ENCODE data around the gene MTG2. TPM values are rescaled to one million over a fixed set of nuclear protein-coding genes. Genes with fewer than 3 reads are reported as not detected.

Gene MTG2
- 10 to 100 TPM; 19.4 to 25.4 TPM for polyA plus RNA-seq

- Histone ChIP-seq H3K36me3 (ENCODE audit: control insufficient read depth in 2 of 2, insufficient read depth in 2 of 2, low read length in 1 of 2) (peaks cover 0 to 6% of the 10 kb centered on the region in 2 donors), H3K27me3 (ENCODE audit: control insufficient read depth in 1 of 2, insufficient read depth in 2 of 2, low read length in 2 of 2) (no peaks in the 10 kb centered on the region), H3K9me3 (ENCODE audit: control insufficient read depth in 2 of 2, insufficient read depth in 1 of 2, low read depth in 1 of 2, low read length in 1 of 2) (no peaks in the 10 kb centered on the region), H3K4me1 (ENCODE audit: control insufficient read depth in 2 of 2, insufficient read depth in 2 of 2, low read length in 1 of 2) (peaks cover 0 to 4% of the 10 kb centered on the region in 2 donors), H3K4me3 (ENCODE audit: low read depth in 1 of 2, low read length in 2 of 2) (peak within 1 kb of the TSS; percentile 84 to 95), H3K27ac (ENCODE audit: low read depth in 2 of 2, low read length in 1 of 2) (peak within 1 kb of the TSS; percentile 80 to 86)
- WGBS, 2 donors, result 1% methylated on average over 81 to 96 of the region's 96 CpGs
Observed at GRCh38 chr20:62182469-62183425, at the start of gene MTG2. MTG2 (plus strand) TSS chr20:62183028; CDS start chr20:62193421, 10,393 bp downstream.

- Histone ChIP-seq H3K27ac (ENCODE audit: low read depth in 2 of 2, low read length in 1 of 2) (peak overlapping the region in 1 of 2 donors; percentile 27), H3K4me3 (ENCODE audit: low read depth in 1 of 2, low read length in 2 of 2) (no peak overlapping the region), H3K27me3 (ENCODE audit: control insufficient read depth in 1 of 2, insufficient read depth in 2 of 2, low read length in 2 of 2) (no peaks in the 10 kb centered on the region), H3K4me1 (ENCODE audit: control insufficient read depth in 2 of 2, insufficient read depth in 2 of 2, low read length in 1 of 2) (peaks cover 0 to 11% of the 10 kb centered on the region in 2 donors), H3K9me3 (ENCODE audit: control insufficient read depth in 2 of 2, insufficient read depth in 1 of 2, low read depth in 1 of 2, low read length in 1 of 2) (no peaks in the 10 kb centered on the region), H3K36me3 (ENCODE audit: control insufficient read depth in 2 of 2, insufficient read depth in 2 of 2, low read length in 1 of 2) (peaks cover 24 to 62% of the 10 kb centered on the region in 2 donors)
- WGBS, 2 donors, result 68 to 74% methylated on average over 29 of the region's 29 CpGs
Observed at GRCh38 chr20:62133051-62133845, 49.6 kb upstream of the MTG2 start.

- H3K4me3 ChIP-seq (ENCODE audit: low read depth in 1 of 2, low read length in 2 of 2), result no peak overlapping the region
- H3K27ac ChIP-seq (ENCODE audit: low read depth in 2 of 2, low read length in 1 of 2), result peak overlapping the region in 1 of 2 donors; percentile 34
- peaks cover 0 to 11% of the 10 kb centered on the region in 2 donors for H3K4me1 ChIP-seq (ENCODE audit: control insufficient read depth in 2 of 2, insufficient read depth in 2 of 2, low read length in 1 of 2)
- no peaks in the 10 kb centered on the region for H3K27me3 ChIP-seq (ENCODE audit: control insufficient read depth in 1 of 2, insufficient read depth in 2 of 2, low read length in 2 of 2)
- peaks cover 25 to 63% of the 10 kb centered on the region in 2 donors for H3K36me3 ChIP-seq (ENCODE audit: control insufficient read depth in 2 of 2, insufficient read depth in 2 of 2, low read length in 1 of 2)
- 68 to 80% methylated on average over 12 of the region's 12 CpGs for WGBS, 2 donors
- H3K9me3 ChIP-seq (ENCODE audit: control insufficient read depth in 2 of 2, insufficient read depth in 1 of 2, low read depth in 1 of 2, low read length in 1 of 2), result no peaks in the 10 kb centered on the region
Observed at GRCh38 chr20:62133864-62134263, 49.0 kb upstream of the MTG2 start.

- peaks cover 32 to 69% of the 10 kb centered on the region in 2 donors for H3K36me3 ChIP-seq (ENCODE audit: control insufficient read depth in 2 of 2, insufficient read depth in 2 of 2, low read length in 1 of 2)
- peaks cover 0 to 11% of the 10 kb centered on the region in 2 donors for H3K4me1 ChIP-seq (ENCODE audit: control insufficient read depth in 2 of 2, insufficient read depth in 2 of 2, low read length in 1 of 2)
- H3K9me3 ChIP-seq (ENCODE audit: control insufficient read depth in 2 of 2, insufficient read depth in 1 of 2, low read depth in 1 of 2, low read length in 1 of 2), result no peaks in the 10 kb centered on the region
- 55 to 65% methylated on average over 11 of the region's 11 CpGs for WGBS, 2 donors
- H3K27me3 ChIP-seq (ENCODE audit: control insufficient read depth in 1 of 2, insufficient read depth in 2 of 2, low read length in 2 of 2), result no peaks in the 10 kb centered on the region
- peak overlapping the region in 1 of 2 donors; percentile 26 for H3K27ac ChIP-seq (ENCODE audit: low read depth in 2 of 2, low read length in 1 of 2)
- H3K4me3 ChIP-seq (ENCODE audit: low read depth in 1 of 2, low read length in 2 of 2), result no peak overlapping the region
Observed at GRCh38 chr20:62134735-62135231, 48.0 kb upstream of the MTG2 start.

- Histone ChIP-seq H3K4me1 (ENCODE audit: control insufficient read depth in 2 of 2, insufficient read depth in 2 of 2, low read length in 1 of 2) (peaks cover 2 to 13% of the 10 kb centered on the region in 2 donors), H3K36me3 (ENCODE audit: control insufficient read depth in 2 of 2, insufficient read depth in 2 of 2, low read length in 1 of 2) (peaks cover 34 to 65% of the 10 kb centered on the region in 2 donors), H3K4me3 (ENCODE audit: low read depth in 1 of 2, low read length in 2 of 2) (no peak overlapping the region), H3K9me3 (ENCODE audit: control insufficient read depth in 2 of 2, insufficient read depth in 1 of 2, low read depth in 1 of 2, low read length in 1 of 2) (no peaks in the 10 kb centered on the region), H3K27me3 (ENCODE audit: control insufficient read depth in 1 of 2, insufficient read depth in 2 of 2, low read length in 2 of 2) (no peaks in the 10 kb centered on the region), H3K27ac (ENCODE audit: low read depth in 2 of 2, low read length in 1 of 2) (no peak overlapping the region)
- 89 to 92% methylated on average over 8 of the region's 8 CpGs for WGBS, 2 donors
Observed at GRCh38 chr20:62135573-62136266, 47.1 kb upstream of the MTG2 start.

GRCh38 chr20:62136283-62137091 is 46.3 kb upstream of the MTG2 start:
- Histone ChIP-seq H3K27me3 (ENCODE audit: control insufficient read depth in 1 of 2, insufficient read depth in 2 of 2, low read length in 2 of 2) (no peaks in the 10 kb centered on the region), H3K36me3 (ENCODE audit: control insufficient read depth in 2 of 2, insufficient read depth in 2 of 2, low read length in 1 of 2) (peaks cover 27 to 57% of the 10 kb centered on the region in 2 donors), H3K4me3 (ENCODE audit: low read depth in 1 of 2, low read length in 2 of 2) (no peak overlapping the region), H3K27ac (ENCODE audit: low read depth in 2 of 2, low read length in 1 of 2) (no peak overlapping the region), H3K9me3 (ENCODE audit: control insufficient read depth in 2 of 2, insufficient read depth in 1 of 2, low read depth in 1 of 2, low read length in 1 of 2) (no peaks in the 10 kb centered on the region), H3K4me1 (ENCODE audit: control insufficient read depth in 2 of 2, insufficient read depth in 2 of 2, low read length in 1 of 2) (peaks cover 6 to 19% of the 10 kb centered on the region in 2 donors)
- WGBS, 2 donors, result 49% methylated on average over 8 of the region's 8 CpGs

- Histone ChIP-seq H3K27me3 (ENCODE audit: control insufficient read depth in 1 of 2, insufficient read depth in 2 of 2, low read length in 2 of 2) (no peaks in the 10 kb centered on the region), H3K27ac (ENCODE audit: low read depth in 2 of 2, low read length in 1 of 2) (no peak overlapping the region), H3K4me1 (ENCODE audit: control insufficient read depth in 2 of 2, insufficient read depth in 2 of 2, low read length in 1 of 2) (peaks cover 6 to 22% of the 10 kb centered on the region in 2 donors), H3K9me3 (ENCODE audit: control insufficient read depth in 2 of 2, insufficient read depth in 1 of 2, low read depth in 1 of 2, low read length in 1 of 2) (no peaks in the 10 kb centered on the region), H3K36me3 (ENCODE audit: control insufficient read depth in 2 of 2, insufficient read depth in 2 of 2, low read length in 1 of 2) (peaks cover 24 to 51% of the 10 kb centered on the region in 2 donors), H3K4me3 (ENCODE audit: low read depth in 1 of 2, low read length in 2 of 2) (no peak overlapping the region)
- 67 to 73% methylated on average over 6 of the region's 6 CpGs for WGBS, 2 donors
Observed at GRCh38 chr20:62137092-62137384, 45.8 kb upstream of the MTG2 start.

GRCh38 chr20:62137478-62138203 is 45.2 kb upstream of the MTG2 start:
- 80 to 85% methylated on average over 8 of the region's 8 CpGs for WGBS, 2 donors
- no peak overlapping the region for H3K27ac ChIP-seq (ENCODE audit: low read depth in 2 of 2, low read length in 1 of 2)
- H3K4me1 ChIP-seq (ENCODE audit: control insufficient read depth in 2 of 2, insufficient read depth in 2 of 2, low read length in 1 of 2), result peaks cover 6 to 19% of the 10 kb centered on the region in 2 donors
- H3K4me3 ChIP-seq (ENCODE audit: low read depth in 1 of 2, low read length in 2 of 2), result no peak overlapping the region
- H3K9me3 ChIP-seq (ENCODE audit: control insufficient read depth in 2 of 2, insufficient read depth in 1 of 2, low read depth in 1 of 2, low read length in 1 of 2), result no peaks in the 10 kb centered on the region
- peaks cover 24 to 45% of the 10 kb centered on the region in 2 donors for H3K36me3 ChIP-seq (ENCODE audit: control insufficient read depth in 2 of 2, insufficient read depth in 2 of 2, low read length in 1 of 2)
- no peaks in the 10 kb centered on the region for H3K27me3 ChIP-seq (ENCODE audit: control insufficient read depth in 1 of 2, insufficient read depth in 2 of 2, low read length in 2 of 2)

Data from esophagus (tissue), 2 donors.